Neural crest cell (in vitro differentiated cells): Measurements from ENCODE around the gene TNRC18. TPM values are rescaled to one million over a fixed set of nuclear protein-coding genes. Genes with fewer than 3 reads are reported as not detected.
"Not testable (repeated sequence)": the region's sequence is repeated elsewhere in the genome, so short reads cannot be mapped to it uniquely, and the experiment has no call there.

ENCODE experiments used
- DNase-seq: peaks from one replicate; pipeline ENCODE4 v3.0.0; 2021; ENCODE audit warnings: low read depth, mixed read lengths, low spot score
- H3K27ac Mint-ChIP-seq: one replicate; pipeline ENCODE4 v1.8.0; 2021; ENCODE audit warnings: mild to moderate bottlenecking, mixed read lengths; ENCODE audit not compliant: unreplicated experiment
- H3K27me3 Mint-ChIP-seq: 2 replicates; pipeline ENCODE4 v1.8.0; 2021; ENCODE audit warnings: low read depth, mild to moderate bottlenecking, mixed read lengths
- H3K36me3 Mint-ChIP-seq: 2 replicates; pipeline ENCODE4 v1.8.0; 2021; ENCODE audit warnings: low read depth, mild to moderate bottlenecking, mixed read lengths
- H3K4me1 Mint-ChIP-seq: 2 replicates; pipeline ENCODE4 v1.8.0; 2021; ENCODE audit warnings: mixed read lengths
- H3K4me3 Mint-ChIP-seq: one replicate; pipeline ENCODE4 v1.8.0; 2021; ENCODE audit warnings: mild to moderate bottlenecking, mixed read lengths
- H3K9me3 Mint-ChIP-seq: 2 replicates; pipeline ENCODE4 v1.8.0; 2021; ENCODE audit warnings: mixed read lengths
- total RNA-seq: library from RNA; stranded (reverse); gene quantifications from 2 replicates; pipeline ENCODE4 v1.2.1, GENCODE V29; 2021
- TF ChIP-seq, protein P1 (sequence below): fragments of 200-600 bp; sonication (generic); conservative IDR thresholded peaks from 2 replicates; pipeline ENCODE4 v1.5.0; 2021; ENCODE audit warnings: antibody characterized with exemption, mild to moderate bottlenecking

TNRC18 gene
- total RNA-seq, 1 donor from 2014 or later, result 69.8 TPM

DNA sequence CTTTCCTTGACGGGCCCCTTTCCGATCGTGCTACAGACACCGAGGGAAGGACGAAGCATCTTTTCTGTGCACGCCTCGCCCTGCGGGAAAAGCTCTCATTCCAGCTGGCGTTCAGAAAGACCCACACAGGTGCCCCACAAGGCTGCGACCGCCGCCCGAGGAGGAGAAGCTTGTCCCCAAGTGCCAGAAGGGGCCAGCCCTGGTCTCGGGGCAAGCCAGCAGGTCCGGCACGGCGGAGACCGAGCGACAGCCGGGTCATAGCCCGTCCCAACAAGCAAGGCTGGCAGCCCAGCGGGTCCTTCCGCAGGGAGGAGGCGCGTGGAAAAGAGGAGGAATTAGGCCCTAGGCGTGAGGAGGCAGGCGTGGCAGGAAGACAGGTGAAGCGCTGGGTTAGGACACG is 62.7 kb downstream of the TNRC18 start:
- DNase-seq, result no peak
- Mint-ChIP-seq H3K27me3 (no peaks in the 10 kb centered on the region), H3K4me3 (no peak overlapping the region), H3K27ac (no peak overlapping the region), H3K9me3 (no peaks in the 10 kb centered on the region), H3K4me1 (peaks cover 3% of the 10 kb centered on the region), H3K36me3 (peaks cover 15% of the 10 kb centered on the region)
- TF ChIP-seq, protein P1, sequence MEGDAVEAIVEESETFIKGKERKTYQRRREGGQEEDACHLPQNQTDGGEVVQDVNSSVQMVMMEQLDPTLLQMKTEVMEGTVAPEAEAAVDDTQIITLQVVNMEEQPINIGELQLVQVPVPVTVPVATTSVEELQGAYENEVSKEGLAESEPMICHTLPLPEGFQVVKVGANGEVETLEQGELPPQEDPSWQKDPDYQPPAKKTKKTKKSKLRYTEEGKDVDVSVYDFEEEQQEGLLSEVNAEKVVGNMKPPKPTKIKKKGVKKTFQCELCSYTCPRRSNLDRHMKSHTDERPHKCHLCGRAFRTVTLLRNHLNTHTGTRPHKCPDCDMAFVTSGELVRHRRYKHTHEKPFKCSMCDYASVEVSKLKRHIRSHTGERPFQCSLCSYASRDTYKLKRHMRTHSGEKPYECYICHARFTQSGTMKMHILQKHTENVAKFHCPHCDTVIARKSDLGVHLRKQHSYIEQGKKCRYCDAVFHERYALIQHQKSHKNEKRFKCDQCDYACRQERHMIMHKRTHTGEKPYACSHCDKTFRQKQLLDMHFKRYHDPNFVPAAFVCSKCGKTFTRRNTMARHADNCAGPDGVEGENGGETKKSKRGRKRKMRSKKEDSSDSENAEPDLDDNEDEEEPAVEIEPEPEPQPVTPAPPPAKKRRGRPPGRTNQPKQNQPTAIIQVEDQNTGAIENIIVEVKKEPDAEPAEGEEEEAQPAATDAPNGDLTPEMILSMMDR, result no peak

DNA sequence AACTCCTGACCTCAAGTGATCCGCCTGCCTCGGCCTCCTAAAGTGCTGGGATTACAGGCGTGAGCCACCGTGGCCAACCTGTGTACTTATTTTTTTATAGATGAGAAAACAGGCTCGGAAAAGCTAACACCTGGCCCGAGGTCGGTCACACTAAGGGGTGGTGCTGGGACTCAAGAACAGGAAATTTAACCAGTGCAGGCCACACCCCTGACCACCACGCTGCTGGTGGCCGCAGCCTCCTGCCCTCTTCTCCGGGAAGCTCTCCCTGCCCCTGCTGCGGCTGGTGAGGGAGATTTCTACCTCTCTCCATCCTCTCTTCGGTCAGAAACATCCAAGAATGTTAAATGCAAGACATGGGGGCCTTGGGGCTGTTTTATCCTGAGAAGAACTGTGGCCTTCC is 63.2 kb downstream of the TNRC18 start:
- H3K9me3 Mint-ChIP-seq, result no peaks in the 10 kb centered on the region
- TF ChIP-seq, protein P1, result no peak
- H3K27ac Mint-ChIP-seq, result no peak overlapping the region
- H3K36me3 Mint-ChIP-seq, result peaks cover 13% of the 10 kb centered on the region
- DNase-seq, result no peak
- no peaks in the 10 kb centered on the region for H3K4me1 Mint-ChIP-seq
- no peaks in the 10 kb centered on the region for H3K27me3 Mint-ChIP-seq
- H3K4me3 Mint-ChIP-seq, result no peak overlapping the region

DNA sequence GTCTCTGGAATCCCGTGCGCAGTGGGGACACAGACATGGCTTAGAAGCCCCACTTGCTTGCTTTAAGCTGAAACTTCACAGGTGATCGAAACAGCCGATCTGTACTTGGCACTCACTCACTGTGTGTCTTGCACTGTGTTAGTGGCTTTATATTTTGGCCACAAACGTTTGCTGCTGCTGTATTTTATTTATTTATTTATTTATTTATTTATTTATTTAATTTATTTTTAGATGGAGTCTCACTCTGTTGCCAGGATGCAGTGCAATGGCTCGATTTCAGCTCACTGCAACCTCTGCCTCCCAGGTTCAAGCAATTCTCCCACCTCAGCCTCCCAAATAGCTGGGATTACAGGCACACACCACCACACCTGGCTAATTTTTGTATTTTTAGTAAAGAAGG is 63.6 kb downstream of the TNRC18 start:
- not testable (repeated sequence) for H3K27me3 Mint-ChIP-seq

DNA sequence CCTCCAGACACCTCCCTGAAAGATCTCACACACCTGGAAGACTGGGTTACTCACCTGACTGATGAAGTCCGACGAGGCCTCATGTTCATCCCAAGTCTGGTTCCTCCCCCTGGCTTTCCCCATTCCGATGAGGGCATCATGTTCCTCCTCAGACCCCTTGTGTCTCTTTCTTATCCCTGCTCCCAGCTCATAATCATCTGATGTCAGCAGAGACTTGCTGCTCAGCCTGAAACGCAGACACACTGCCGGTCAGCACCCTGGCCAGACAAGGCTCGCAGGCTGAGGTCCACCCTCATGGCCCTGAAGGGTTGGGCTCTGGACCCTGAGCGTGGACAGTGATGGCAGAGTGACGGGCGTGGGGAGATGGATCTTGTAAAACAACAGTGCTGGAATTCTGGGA is 64.3 kb downstream of the TNRC18 start:
- DNase-seq, result no peak
- no peak overlapping the region for H3K4me3 Mint-ChIP-seq
- peaks cover 15% of the 10 kb centered on the region for H3K36me3 Mint-ChIP-seq
- no peaks in the 10 kb centered on the region for H3K4me1 Mint-ChIP-seq
- TF ChIP-seq, protein P1, result no peak
- no peak overlapping the region for H3K27ac Mint-ChIP-seq
- H3K27me3 Mint-ChIP-seq, result no peaks in the 10 kb centered on the region
- no peaks in the 10 kb centered on the region for H3K9me3 Mint-ChIP-seq

More for the DNA sequence above, 63.6 kb downstream of the TNRC18 start:
- H3K27ac Mint-ChIP-seq, H3K9me3 Mint-ChIP-seq, H3K4me1 Mint-ChIP-seq, H3K4me3 Mint-ChIP-seq, DNase-seq: not testable (repeated sequence)
- peaks cover 13% of the 10 kb centered on the region for H3K36me3 Mint-ChIP-seq

DNA sequence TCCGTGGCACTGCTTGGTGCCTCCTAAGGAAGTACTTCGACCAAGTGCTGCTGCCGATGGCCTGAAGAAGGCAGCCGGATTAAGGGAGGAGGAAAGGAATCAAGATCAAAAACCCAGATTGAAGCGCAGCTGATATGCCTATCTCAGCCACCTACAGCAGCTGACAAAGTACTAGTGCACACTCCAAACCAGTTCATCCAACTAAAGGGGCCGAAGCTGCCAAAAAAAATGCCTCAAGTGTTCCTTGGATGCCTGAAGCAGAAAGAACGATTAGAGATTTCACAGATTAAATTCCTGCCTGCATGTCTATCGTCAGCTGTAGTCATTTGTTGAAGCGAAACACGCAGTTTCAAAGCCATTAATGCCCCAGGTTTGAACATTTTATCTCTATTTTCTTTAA is 65.7 kb downstream of the TNRC18 start:
- no peaks in the 10 kb centered on the region for H3K9me3 Mint-ChIP-seq
- H3K4me3 Mint-ChIP-seq, result no peak overlapping the region
- no peaks in the 10 kb centered on the region for H3K27me3 Mint-ChIP-seq
- H3K36me3 Mint-ChIP-seq, result peaks cover 22% of the 10 kb centered on the region
- H3K27ac Mint-ChIP-seq, result no peak overlapping the region
- no peak for DNase-seq
- H3K4me1 Mint-ChIP-seq, result peaks cover under 1% of the 10 kb centered on the region
- TF ChIP-seq, protein P1, result no peak

DNA sequence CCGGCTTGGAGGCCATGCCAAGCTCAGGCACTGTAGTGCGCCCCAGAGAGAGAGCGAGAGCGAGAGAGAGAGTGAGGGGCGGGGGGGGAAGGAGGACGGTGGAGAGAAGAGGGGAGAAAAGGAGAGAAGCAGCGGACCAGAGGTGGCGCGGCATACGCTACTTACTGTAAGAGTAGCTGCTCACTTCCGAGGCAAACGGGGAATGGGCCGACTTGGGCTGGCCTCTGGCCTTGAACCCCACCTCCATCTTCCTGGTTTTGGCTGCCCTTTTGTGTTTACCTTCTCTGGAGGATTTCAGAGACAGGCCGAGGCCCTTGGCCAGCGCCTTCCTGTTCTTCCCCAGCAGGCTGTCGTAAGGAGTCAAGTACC is 66.9 kb downstream of the TNRC18 start:
- H3K4me3 Mint-ChIP-seq, result no peak overlapping the region
- H3K4me1 Mint-ChIP-seq, result peaks cover 10% of the 10 kb centered on the region

More for the DNA sequence above, 66.9 kb downstream of the TNRC18 start:
- H3K9me3 Mint-ChIP-seq, result no peaks in the 10 kb centered on the region
- TF ChIP-seq, protein P1, result no peak
- no peak overlapping the region for H3K27ac Mint-ChIP-seq
- no peaks in the 10 kb centered on the region for H3K27me3 Mint-ChIP-seq
- DNase-seq, result no peak
- H3K36me3 Mint-ChIP-seq, result peaks cover 28% of the 10 kb centered on the region
